GM12875 (cell line): ENCODE data around the gene CUL7.
"Not testable (repeated sequence)": the region's sequence is repeated elsewhere in the genome, so short reads cannot be mapped to it uniquely, and the experiment has no call there.

Experiments
- H3K4me3 ChIP-seq: one replicate; pipeline ENCODE4 v1.5.1; 2011; ENCODE audit warnings: low read depth, low read length, control low read depth
- TF ChIP-seq, protein P1 (sequence below): IDR thresholded peaks from 2 replicates; pipeline ENCODE4 v1.5.1; 2011; ENCODE audit warnings: low read depth, mild to moderate bottlenecking, control low read depth, inconsistent platforms, low read length, moderate library complexity, borderline replicate concordance; ENCODE audit not compliant: insufficient read depth

The CUL7 gene

GRCh38 chr6:43043310-43043709 is 10.3 kb downstream of the CUL7 start:
- TF ChIP-seq, protein P1, sequence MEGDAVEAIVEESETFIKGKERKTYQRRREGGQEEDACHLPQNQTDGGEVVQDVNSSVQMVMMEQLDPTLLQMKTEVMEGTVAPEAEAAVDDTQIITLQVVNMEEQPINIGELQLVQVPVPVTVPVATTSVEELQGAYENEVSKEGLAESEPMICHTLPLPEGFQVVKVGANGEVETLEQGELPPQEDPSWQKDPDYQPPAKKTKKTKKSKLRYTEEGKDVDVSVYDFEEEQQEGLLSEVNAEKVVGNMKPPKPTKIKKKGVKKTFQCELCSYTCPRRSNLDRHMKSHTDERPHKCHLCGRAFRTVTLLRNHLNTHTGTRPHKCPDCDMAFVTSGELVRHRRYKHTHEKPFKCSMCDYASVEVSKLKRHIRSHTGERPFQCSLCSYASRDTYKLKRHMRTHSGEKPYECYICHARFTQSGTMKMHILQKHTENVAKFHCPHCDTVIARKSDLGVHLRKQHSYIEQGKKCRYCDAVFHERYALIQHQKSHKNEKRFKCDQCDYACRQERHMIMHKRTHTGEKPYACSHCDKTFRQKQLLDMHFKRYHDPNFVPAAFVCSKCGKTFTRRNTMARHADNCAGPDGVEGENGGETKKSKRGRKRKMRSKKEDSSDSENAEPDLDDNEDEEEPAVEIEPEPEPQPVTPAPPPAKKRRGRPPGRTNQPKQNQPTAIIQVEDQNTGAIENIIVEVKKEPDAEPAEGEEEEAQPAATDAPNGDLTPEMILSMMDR = no peak
- no peak overlapping the region for H3K4me3 ChIP-seq

DNA sequence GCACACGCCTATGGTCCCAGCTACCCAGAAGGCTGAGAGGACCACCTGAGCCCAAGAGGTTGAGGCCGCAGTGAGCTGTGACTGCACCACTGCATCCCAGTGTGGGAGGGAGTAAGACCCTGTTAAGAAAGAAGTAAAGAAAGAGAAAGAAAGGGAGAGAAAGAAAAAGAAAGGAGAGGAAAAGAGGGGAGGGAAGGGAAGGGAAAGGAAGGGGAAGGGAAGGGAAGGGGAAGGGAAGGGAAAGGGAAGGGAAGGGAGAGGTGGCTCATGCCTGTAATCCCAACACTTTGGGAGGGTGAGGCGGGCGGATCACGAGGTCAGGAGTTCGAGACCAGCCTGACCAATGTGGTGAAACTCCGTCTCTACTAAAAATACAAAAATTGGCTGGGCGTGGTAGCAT is 12.2 kb downstream of the CUL7 start:
- not testable (repeated sequence) for H3K4me3 ChIP-seq

DNA sequence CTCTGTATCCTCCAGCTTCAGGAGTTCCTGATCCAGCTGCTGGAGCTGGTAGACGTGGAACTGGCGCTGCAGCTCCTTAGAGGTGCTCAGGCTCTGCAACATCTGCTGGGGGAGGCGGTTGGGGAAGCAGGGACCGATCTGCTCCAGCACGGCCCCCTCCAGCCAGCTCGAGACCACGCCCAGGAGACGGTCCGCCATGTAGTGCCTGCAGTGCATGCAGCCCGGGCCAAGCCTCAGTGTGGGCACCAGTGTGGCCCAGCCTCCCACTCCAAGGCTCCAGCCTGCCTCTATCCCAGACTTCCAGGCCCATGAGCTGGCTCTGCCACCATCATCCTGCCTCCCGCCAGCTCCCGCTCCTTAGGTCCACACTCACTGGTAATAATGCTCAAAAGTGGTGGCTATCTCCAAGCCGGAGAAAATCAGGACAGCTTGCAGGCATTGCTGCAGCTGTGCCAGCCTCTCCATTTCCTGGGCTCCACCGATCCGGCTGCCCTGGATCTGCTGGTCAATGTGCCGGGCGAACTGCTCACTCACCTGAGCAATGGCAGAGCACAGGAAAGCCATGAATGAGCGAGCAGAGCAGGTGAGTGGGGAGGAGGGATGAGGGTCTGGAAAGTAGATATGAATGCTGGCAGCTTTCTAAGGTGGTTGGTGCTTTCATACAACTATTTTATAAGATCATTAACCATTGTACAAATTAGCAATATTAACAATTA is 13.0 kb downstream of the CUL7 start:
- TF ChIP-seq, protein P1 = no peak
- no peak overlapping the region for H3K4me3 ChIP-seq

GRCh38 chr6:43038727-43039126 is 14.9 kb downstream of the CUL7 start:
- TF ChIP-seq, protein P1 = no peak
- H3K4me3 ChIP-seq = no peak overlapping the region

DNA sequence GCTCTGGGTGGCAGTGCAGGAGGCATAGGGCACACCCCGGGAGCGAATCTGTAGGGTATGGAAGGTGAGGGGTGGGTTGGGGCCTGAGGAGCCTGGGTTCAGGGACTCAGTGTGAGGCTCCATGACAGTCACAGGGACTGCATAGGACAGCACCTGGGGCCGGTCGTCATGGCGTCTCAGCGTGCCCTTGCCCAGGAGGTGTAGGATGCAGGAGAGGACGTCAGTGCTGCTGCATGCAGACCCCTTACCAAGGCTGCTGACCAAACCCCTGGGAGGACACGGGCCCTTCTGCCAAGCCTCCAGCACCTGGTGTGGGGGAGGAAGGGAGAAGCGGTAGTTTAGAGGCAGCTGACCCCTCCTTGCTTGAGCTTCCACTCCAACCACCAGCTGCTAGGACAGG is 15.9 kb downstream of the CUL7 start:
- H3K4me3 ChIP-seq = no peak overlapping the region
- TF ChIP-seq, protein P1 = no peak

DNA sequence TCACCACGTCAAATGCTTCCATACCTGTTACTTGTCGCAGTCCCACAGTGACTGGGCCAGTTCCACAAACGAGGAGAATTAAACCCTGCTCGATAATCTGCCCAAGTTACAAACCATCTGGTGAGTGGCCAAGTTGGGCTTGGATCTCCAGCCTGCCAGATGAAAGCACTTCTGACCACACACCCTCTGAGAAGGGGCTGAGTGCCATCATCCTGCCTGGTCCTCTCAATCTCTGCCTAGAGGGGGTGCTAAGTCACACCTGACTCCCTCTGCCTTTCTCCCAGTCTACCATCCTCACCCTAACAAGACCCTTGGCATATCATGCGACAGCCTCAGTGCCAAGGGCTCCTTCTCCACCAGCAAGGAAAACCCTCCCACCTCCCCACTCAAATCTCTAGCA is 16.5 kb downstream of the CUL7 start:
- no peak overlapping the region for H3K4me3 ChIP-seq
- TF ChIP-seq, protein P1 = no peak

- H3K4me3 ChIP-seq = no peak overlapping the region
- TF ChIP-seq, protein P1 = no peak
These were observed 16.9 kb downstream of the CUL7 start for GRCh38 chr6:43036712-43037111.
